GM18505 (cell line): Measurements from ENCODE around the gene CDH1.

Experiments
- ATAC-seq: cut with Tn5 transposase; IDR thresholded peaks from one replicate; pipeline ENCODE4 v1.9.1; 2021; ENCODE audit not compliant: unreplicated experiment
- POLR2A ChIP-seq: IDR thresholded peaks from 4 replicates; pipeline ENCODE4 v1.6.1; 2011; ENCODE audit warnings: borderline replicate concordance; ENCODE audit not compliant: insufficient read depth, insufficient read length; ENCODE audit errors: extremely low read depth

Gene CDH1

DNA sequence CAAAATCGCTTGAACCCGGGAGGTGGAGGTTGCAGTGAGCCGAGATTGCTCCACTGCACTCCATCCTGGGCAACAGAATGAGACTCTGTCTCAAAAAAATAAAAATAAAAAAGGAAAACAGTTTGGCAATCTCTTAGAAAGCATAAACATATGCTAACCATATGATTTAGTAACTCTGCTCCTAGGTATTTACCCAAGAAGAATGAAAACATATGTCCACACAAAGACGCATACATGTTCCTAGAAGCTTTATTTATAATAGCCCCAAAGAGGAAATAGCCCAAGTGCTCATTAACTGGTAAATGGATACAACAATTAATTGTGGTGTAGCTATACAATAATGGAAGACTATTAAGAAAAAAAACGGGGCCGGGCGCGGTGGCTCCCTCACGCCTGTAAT lies 18.5 kb upstream of the CDH1 start:
- TF ChIP-seq POLR2A: no peak
- ATAC-seq: no peak

DNA sequence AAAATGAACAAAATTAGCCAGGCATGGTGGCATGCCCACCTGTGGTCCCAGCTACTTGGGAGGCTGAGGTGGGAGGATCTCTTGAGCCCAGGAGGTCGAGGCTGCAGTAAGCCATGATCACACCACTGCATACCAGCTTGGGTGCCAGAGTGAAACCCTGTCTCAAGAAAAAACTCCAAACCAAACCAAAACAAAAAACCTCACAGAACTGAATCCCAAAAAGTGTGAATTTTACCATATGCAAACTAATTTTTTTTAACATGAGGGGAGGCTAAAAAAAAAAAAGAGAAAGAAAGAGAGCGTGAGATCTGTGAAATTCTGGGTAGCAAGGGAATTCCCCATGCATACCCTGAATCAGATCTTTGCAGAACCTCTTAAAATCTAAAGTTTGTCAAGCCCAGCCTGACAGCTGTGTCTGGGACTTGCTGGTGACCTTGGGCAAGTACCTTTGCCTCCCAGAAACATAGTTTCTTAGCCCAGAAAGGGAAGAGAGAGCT lies 17.1 kb upstream of the CDH1 start:
- ATAC-seq: peak; percentile 65
- TF ChIP-seq POLR2A: no peak

DNA sequence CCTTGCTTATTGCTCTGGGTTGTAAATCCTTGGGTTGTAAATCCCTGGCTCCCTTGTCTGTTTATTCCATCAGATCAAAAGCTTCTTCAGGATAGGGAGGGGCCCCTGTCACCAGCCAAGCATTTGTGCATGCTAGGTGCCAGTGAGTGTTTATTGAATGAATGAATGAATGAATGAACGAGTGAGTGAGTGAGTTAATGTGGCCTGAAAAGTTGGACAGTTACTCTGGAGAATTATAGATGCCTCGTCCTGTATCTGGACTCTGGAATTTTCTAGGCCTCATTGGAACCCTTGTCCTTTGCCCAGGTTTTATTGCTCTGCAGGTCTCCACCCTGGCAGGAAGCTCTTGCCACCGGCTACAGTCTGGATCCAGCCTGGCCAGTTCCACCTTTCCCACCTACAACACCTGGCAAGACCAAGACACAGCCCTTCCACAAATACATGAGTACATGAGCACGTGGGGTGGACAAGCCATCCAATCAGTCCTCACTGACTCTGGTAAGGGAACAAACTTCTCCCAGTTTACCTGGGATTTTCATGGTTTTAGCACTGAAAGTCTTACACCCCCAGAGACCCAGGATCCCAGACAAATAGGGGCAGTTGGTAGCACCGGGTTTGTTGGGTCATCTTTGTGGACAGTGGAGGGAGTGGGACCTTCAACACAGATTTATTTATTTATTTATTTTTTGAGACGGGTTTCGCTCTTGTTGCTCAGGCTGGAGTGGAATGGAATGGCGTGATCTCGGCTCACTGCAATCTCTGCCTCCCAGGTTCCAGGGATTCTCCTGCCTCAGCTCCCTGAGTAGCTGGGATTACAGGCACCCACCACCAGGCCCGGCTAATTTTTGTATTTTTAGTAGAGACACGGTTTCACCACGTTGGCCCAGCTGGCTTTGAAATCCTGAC lies 14.7 kb upstream of the CDH1 start:
- TF ChIP-seq POLR2A: no peak
- no peak for ATAC-seq

DNA sequence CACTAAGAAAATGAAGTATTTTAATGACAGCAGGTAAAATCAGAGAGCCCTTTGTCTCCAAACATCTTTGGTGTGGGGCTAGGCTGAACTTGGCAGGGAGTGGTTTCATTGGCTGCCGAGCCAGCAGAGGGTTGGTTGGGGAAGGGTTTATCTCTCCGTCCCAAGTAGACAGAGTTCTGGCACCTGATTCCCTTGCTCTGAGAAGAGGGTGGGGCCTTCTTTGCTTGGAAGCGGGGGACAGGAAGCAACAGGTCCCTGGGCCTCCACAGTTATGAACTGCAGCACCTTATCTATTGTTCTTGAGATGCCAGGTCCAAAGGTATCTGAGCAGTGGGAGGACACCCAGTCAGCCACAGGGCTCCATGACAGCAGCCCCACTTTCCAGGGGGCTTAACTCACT lies 12.3 kb upstream of the CDH1 start:
- TF ChIP-seq POLR2A: no peak
- ATAC-seq: no peak

DNA sequence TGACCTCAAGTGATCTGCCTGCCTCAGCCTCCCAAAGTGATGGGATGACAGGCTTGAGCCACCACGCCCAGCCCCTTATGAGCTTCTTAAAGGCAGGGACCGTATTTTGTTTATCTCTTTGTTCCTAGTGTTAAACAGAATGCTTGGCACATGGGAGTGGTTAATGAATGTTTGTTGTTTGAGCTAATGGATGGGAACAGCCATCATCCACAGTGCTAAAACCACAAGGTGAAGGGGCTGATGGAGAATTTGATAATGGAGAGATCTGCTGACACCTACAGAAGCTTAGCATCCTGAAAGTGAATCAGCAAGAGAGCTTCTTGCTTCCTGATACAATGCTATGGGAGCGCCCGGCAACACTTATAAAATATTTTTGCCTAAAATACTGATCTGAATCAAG lies 8.6 kb upstream of the CDH1 start:
- no peak for TF ChIP-seq POLR2A
- ATAC-seq: no peak

DNA sequence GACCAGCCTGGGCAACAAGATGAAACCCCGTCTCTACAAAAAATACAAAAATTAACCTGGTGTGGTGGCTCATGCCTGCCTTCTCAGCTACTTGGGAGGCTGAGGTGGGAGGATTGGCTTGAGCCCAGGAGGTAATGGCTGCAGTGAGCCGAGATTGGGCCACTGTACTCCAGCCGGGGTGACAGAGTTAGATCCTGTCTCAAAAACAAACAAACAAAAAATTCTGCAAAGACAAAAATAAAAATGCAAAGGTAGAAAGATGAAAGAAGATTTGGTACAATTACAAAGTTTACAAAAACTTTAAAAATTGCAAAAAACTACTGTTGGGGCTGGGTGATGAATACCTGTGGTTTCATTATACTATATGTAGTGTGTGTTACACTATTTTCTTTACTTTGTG lies 5.5 kb upstream of the CDH1 start:
- ATAC-seq: no peak
- TF ChIP-seq POLR2A: no peak

DNA sequence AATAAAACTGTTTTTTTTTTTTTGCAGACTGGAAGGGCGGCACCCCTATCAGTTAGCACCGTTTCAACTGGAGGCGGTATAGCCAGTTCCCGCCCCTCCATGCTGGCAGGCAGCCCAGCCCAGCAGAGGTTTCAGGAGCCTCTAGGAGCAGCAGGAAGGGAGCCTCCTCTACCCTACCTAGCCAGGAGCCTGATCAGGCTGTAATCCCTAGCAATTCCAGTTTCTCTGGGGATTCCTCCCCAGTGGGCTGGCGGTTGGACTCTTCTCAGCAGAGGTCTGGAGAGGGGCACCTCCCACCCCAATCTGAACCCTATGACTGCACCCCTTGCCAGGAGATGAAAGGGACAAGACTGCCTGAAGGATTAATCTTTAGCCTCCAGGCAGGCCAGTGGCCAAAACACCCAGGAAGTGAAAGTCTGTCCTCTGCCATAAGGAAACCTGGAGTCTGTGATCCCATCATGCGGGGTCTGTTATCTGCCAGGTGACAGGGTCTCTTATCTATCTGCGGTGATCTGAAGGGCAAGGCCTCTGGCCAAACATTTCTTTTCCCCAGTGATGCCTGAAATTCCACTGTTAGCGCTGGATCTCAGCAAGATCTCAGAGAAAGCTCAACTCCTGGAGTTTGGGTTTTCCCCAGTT lies 4.9 kb upstream of the CDH1 start:
- no peak for TF ChIP-seq POLR2A
- ATAC-seq: no peak

DNA sequence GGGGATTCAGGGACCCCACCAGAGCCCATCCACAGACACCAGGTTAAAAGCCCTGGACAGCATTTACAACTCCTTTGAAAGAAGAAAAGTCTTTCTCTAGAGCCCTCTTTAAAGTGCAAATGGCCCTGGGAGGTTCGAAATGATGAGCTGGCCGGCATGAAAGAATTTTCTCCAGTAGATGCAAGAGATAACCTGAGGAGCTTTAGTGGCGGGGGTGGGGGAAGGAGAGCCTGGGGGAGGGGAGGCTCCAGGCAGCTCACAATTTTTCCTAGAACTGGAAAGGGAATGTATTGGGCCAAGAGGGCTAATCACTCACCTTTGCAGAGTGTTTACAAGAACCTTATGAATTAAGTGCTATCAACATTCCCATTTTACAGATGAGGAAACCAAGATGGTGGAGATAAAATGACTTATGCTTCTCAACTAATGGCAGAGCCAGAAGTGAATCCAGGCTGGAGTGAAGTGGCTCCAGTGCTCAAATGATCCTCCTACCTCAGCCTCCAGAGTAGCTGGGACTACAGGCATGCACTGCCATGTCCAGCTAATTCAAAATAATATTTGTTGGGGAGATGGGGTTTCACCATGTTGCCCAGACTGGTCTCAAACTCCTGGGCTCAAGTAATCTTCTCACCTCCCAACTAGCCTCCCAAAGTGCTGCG lies 4.2 kb upstream of the CDH1 start:
- TF ChIP-seq POLR2A: no peak
- no peak for ATAC-seq

DNA sequence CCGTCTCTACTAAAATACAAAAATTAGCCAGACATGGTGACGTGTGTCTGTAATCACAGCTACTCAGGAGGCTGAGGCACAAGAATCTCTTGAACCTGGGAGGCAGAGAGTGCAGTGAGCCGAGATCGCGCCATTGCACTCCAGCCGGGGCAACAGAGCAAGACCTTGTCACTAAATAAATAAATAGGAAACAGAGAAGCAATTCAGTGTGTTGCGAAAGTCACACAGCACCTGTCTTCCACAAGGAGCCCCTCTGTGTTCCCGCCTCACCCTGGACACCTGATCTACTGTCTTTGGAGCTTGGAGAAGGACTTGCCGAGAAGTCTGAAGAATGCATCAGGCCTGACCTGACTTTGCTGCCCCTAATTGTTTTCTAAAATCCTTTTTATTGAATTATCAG lies 3.5 kb upstream of the CDH1 start:
- no peak for ATAC-seq

DNA sequence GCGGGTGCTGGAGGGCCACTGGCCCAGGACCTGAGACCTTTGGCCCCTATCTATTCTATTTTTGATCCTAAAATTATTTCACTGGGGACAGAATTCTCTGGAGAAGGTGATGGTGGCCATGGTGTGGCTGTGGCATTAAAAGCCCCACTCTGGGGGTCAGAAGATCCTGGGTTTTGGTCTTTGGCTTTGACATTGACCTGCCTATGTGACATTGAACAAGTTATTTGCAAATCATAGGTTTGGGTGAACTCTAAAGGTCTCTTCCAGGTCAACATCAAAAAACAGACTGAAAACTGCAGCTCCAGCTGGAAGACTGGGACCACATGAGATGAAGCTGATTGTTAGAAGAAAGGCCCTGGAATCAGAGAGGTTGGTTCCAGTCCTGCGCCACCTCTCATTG lies 2.3 kb upstream of the CDH1 start:
- ATAC-seq: no peak

More for the DNA sequence above, 3.5 kb upstream of the CDH1 start:
- TF ChIP-seq POLR2A: no peak

DNA sequence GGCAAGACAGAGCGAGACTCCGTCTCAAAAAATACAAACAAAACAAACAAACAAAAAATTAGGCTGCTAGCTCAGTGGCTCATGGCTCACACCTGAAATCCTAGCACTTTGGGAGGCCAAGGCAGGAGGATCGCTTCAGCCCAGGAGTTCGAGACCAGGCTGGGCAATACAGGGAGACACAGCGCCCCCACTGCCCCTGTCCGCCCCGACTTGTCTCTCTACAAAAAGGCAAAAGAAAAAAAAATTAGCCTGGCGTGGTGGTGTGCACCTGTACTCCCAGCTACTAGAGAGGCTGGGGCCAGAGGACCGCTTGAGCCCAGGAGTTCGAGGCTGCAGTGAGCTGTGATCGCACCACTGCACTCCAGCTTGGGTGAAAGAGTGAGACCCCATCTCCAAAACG lies 531 bp upstream of the CDH1 start:
- TF ChIP-seq POLR2A: no peak
- ATAC-seq: no peak

More for the DNA sequence above, 2.3 kb upstream of the CDH1 start:
- TF ChIP-seq POLR2A: no peak

DNA sequence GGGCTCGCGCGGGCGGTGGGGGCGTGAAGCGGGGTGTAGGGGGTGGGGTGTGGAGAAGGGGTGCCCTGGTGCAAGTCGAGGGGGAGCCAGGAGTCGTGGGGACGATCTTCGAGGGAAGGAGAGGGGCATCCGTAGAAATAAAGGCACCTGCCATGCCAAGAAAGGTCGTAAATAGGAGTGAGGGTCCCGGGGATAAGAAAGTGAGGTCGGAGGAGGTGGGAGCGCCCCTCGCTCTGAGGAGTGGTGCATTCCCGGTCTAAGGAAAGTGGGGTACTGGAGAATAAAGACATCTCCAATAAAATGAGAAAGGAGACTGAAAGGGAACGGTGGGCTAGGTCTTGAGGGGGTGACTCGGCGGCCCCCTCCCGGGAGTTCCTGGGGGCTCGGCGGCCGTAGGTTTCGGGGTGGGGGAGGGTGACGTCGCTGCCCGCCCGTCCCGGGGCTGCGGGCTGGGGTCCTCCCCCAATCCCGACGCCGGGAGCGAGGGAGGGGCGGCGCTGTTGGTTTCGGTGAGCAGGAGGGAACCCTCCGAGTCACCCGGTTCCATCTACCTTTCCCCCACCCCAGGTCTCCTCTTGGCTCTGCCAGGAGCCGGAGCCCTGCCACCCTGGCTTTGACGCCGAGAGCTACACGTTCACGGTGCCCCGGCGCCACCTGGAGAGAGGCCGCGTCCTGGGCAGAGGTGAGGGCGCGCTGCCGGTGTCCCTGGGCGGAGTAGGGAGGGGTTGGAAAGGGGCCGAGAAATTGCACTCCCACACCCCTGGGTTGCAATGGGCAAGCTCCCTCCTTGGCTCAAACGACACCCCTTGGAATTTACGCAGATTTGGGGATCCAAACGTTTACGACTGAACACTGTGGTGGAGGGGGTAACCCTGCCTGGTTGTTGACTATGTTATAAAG lies 888 bp downstream of the CDH1 start:
- no peak for TF ChIP-seq POLR2A
- ATAC-seq: no peak
